ENCODE results near the gene DAGLB.
A peak's percentile ranks its signal among the peaks of the same experiment; 100 is the strongest.
"Not testable (repeated sequence)": the region's sequence is repeated elsewhere in the genome, so short reads cannot be mapped to it uniquely, and the experiment has no call there.

The DAGLB gene

DNA sequence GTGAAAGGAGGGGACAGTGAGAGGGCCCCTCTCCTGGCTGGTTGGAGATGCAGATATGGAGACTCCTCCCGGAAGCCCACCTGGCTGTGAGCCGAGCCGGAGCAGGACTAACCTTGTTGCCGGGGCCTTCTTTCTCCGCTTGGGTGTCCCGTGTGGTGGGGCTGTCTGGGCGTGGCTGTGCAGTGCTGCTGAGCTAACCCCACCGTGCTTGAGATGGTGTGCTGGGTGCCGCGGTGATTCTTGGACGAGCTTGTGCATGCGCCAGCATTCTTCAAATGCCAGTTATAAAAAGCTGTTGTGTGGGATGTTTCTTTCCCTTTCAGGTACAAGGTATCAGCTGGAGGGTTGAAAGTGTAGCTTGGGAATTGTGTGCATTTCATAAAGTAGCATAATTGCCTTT is 48.8 kb downstream of the DAGLB start:
- DNase-seq (ENCODE audit: low read depth in 2 of 2): no peak

DNA sequence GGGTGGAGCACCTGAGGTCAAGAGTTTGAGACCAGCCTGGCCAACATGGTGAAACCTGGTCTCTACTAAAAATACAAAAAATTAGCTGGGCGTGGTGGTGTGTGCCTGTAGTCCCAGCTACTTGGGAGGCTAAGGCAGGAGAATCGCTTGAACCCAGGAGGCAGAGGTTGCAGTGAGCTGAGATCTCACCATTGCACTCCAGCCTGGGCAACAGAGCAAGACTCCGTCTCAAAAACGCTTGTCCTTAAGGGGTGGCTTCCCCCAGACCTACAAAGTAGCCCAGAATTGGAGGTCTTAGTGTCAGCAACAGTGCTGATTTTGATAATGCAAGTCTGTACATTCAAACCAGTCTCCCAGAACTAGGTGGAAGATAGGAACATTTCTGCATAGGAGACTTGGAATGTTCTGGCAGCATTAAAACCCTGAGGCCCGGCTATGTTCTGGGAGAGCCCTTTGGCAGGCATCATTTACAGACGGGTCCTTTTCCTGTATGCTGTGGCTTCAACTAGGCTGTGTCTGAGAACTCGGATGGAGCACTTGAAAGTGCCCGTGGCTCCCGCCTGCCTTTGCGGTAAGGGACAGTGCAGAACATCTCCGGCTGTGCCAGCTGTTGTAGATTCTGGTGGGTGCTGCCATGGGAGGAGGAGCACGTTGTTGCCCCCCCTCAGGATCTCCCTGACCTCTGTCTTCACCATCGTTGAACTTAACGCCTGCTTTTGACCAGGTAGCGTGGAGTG is 49.8 kb downstream of the DAGLB start:
- DNase-seq (ENCODE audit: low read depth in 2 of 2): not testable (repeated sequence)

DNA sequence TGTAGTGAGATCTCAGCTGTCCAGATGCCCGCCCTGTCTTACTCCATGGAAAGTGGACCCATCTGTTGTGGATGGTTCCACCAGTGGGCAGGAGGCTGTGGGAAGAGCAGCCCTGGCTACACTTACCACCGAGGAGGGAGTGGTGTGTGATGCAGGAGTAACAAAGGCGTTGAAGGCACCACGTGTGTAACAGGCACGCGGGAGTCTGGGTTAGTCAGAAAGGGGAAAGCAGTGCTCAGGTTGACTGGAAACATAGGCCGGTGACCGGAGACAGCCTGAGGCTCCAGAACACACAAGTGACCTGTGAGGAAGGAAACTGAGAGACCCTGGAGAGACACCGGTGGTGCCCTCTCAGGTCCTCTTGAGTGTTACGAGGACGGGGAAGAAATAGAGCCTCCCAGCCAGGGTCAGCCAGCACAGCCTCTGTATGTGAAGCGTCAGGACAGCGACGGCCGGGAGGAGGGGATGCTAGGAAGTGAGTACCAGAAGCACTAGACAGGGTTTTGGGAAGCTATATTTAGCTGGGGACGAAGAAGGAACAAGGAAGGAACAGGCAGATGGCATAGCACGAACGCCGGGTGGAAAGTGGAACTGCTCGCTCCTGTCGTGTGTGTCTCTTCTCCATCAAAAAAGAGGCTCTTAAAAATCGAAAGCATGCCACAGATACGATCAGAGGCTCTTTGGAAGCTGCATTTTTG is 51.7 kb downstream of the DAGLB start:
- DNase-seq (ENCODE audit: low read depth in 2 of 2): no peak

DNA sequence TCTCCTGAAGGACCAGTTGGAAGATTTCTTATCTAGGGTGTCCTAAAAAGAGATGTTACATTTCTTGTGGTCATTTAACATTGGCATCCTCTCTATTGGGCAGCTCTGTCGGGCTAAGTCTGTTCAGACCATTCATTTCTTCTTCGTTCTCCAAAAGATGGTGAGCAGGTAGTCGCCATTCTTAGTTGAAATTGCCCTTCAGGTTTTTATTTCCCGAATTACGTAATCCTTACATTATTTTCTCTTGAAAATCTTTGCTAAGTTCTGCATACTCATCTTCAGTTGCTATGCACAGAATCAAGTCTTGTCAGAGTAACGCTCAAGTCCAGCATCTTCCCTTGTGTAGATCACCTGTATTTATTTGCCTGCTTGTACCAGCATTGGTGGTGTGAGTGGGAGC is 53.6 kb downstream of the DAGLB start:
- DNase-seq (ENCODE audit: low read depth in 2 of 2): no peak

DNA sequence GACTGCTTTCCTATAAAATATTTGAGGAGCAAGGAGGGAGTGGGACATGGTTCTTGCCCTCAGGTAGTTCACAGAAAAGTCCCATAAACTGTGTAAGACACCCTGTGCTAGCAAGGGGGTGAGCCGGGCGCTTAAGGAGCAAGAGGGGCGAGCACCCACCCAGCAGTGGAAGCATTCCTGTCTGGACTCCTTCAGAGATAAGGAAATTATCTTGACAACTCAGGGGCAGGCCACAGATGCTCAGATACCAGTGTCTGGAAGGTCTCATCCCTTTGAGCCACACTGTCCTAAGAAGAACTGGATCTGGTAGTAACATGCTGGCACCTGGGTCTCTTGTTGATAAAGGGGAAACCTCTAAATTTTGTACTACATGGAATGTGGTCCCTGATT is 54.1 kb downstream of the DAGLB start:
- DNase-seq (ENCODE audit: low read depth in 2 of 2): no peak

DNA sequence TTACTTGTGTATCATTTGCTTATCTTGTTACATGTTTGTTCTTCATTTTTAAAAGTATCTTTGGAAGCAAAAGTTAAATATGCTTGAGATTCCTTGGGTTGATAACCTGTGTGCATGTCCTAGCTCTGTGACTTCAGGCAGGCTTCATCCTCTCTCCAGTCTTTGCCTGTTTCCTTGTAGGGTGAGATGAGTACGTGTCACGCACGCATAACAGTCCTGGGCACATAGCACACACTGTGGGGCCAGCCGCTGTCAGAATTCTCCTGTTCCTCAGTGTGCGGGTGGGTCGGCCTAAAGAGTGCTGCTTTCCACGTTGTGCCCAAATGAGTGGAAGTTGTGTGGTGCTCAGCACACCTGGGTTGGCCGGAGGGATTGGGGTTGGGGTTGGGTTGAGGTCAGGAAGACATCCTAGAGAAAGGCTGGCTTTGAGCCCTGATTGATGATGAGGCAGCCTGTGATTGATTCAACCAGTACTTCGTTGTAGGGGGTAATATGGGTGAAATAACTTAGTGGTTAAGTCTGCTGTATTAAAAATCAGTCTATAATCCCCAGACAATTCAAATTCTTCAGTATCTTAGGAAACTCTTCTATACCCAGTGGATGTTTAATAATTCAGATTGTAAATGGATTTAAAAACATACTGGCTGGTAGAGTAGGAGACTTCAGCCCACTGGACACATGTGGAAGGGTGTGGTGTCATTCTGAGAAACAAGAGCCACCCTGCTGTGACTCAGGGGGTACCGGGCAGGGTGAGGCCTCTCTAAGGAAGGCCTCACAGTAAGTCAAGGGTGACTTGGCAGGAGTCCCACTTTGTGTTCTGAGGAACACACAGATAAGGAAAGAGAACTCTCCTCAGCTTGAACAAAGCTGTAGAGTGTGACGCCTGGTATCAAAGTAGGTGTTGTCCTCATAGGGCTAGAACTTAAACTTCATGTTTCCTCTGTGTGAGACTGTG is 54.8 kb downstream of the DAGLB start:
- peak; percentile 49 to 54 for DNase-seq (ENCODE audit: low read depth in 2 of 2)

DNA sequence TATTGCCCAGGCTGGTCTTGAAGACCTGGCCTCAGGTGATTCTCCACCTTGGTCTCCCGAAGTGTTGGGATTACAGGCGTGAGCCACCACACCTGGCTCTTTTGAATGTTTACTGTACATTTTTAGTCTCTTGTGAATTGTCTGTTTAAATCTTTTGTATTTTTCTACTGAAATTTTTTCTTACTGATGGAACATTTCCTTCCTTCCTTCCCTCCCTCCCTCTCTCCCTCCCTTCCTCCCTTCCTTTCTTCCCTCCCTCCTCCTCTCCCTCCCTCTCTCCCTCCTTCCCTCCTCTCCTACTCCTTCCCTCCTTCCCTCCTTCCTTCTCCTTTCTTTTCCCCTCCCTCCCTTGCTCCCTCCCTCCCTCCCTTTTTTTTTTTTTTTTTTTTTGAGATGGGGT is 58.0 kb downstream of the DAGLB start:
- no peak for DNase-seq (ENCODE audit: low read depth in 2 of 2)

DNA sequence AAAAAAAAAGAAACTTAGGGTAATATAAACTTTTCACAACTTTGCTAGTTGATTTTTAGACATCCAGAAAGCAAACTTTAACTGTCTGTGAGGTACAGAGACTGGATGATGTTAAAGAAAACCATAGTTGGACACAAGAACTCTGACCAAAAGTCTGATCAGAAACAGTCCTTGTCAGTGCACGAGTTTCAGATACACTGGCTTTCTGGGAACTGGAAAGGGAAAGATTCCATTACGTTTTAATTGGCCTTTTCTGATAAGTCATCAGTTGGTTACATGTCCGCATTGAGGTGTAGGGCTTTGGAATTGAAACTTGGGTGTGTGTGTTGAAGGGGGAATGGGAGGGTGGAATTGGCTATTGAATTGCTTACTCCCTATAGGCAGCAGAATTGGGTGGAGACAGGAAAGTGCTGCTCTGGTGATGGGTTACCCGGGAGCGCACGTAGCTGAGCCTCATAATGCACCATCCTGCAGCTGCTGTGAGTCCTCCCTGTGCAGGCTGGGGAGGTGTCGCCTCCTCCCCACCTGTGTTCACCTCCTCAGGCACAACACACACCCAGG is 59.9 kb downstream of the DAGLB start:
- no peak for DNase-seq (ENCODE audit: low read depth in 2 of 2)

DNA sequence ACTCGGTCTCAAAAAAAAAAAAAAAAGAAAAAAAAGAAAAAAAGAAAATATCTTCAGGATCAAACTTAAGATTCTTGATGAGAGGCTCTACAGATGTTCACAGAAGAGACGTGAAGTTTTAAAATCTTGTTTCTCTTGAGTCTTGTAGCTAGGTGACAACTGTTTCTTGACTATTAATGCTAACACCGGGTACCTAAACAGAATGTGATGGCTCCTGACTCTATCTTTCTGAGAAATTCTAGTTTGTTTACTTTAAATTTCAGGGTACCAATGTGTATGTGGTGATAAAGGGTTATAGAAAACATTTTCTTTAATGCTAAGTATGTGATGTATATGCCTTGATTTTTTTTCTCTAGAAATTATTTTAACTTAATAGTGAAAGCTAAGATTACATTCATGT is 61.0 kb downstream of the DAGLB start:
- no peak for DNase-seq (ENCODE audit: low read depth in 2 of 2)

DNA sequence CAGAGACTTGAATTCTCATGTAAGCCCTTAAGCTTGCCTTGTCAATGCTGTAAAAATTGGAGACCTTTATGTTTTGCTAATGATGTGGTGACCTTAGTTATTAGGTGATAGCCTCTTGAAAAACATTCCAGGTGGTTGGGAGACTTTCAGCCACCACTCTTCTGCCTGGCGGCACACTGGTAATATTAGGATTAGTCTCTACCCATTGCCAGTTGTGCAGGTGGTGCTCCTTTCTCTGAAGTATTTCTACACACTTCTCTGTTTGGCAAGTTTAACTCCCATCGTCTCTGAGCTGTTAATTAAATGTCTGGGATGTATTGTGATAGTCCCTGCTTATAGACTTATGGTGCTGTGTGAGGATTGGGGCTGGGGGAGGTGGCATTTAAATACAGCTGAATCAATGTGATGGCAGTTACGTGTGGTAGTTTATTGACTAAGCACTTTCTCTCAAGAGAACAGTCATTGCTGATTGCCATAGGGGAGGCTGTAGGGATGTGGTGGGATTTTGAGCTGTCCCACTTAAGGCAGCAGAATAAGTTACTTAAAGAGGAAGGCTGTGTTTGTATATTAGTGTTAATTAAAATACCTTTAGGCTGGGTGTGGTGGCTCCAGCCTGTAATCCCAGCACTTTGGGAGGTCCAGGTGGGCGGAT is 61.7 kb downstream of the DAGLB start:
- no peak for DNase-seq (ENCODE audit: low read depth in 2 of 2)

DNA sequence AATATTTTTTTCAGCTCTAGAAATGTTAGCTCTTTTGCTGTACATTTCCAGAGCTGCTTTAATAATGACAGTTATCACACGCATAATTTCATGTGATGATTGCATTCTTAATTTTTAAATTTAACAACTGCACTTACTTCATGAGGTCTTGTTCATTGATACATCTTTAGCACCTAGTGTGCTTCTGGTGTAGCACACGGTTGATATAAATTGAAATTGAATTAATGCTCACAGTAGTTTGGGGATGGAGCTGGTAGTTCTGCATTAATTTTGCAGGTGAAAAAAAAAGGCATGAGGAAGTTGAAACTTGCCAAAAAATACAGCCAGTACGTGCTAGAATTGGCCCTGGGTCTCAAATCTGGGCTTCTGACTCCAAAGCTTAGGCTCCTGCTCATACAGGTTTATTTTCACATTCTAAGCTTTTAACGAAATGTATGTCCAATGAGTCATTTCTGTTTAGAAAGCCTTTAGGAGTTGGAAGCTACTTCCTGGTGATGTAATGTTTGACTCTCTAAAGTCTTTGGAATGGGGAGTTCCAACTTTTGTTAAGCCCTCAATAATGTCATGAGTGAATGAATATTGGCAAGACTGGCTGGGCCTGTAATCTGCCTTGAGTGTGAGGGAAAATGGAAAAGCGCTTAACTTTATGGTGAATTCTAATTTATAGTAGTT is 62.5 kb downstream of the DAGLB start:
- no peak for DNase-seq (ENCODE audit: low read depth in 2 of 2)

DNA sequence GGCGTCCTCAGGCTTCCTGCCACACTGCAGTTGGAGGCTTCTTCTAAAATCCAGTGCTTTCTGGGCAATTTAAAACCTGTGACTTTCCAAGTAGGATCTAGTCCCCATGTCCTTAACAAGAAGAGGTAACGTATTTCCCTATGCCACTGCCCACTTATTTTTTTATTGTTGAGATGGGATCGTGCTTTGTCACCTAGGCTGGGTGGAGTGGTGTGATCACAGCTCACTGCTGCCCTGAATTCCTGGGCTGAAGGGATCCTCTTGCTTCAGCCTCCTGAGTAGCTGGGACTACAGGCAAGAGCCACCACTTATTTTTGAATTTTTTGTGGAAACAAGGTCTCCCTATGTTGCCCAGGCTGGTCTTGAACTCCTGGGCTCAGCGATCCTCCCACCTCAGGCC is 63.4 kb downstream of the DAGLB start:
- DNase-seq (ENCODE audit: low read depth in 2 of 2): no peak

DNA sequence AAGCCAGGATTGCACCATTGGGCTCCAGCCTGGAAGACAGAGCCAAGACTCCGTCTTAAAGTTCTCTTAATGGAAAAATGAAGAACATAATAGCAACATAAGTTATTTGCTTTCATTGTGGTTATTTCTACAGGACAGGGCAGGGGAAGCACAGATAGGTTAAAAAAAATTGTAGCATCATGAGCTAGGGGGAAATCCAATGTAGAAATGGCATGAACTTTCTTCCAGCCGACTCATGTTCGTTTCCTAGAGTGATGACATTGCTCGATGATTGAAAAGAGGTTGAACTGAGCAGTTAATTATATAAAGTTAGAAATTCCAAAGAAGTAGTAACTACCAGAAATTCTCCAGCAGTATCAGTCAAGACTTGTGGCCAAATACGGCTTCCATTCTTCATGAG is 64.9 kb downstream of the DAGLB start:
- DNase-seq (ENCODE audit: low read depth in 2 of 2): no peak

DNA sequence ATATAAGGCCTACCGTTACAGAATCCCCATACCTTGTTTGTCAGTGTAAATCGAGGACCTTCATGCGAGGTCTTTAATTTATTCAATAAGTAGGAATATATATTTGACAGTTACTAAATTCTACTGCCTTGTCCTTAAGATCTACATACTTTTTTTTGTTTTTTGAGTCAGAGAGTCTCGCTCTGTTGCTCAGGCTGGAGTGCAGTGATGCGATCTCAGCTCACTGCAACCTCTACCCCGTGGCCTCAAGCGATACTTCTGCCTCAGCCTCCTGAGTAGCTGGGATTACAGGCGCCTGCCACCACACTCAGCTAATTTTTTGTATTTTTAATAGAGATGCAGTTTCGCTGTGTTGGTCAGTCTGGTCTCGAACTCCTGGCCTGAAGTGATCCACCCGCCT is 65.9 kb downstream of the DAGLB start:
- DNase-seq (ENCODE audit: low read depth in 2 of 2): not testable (repeated sequence)

DNA sequence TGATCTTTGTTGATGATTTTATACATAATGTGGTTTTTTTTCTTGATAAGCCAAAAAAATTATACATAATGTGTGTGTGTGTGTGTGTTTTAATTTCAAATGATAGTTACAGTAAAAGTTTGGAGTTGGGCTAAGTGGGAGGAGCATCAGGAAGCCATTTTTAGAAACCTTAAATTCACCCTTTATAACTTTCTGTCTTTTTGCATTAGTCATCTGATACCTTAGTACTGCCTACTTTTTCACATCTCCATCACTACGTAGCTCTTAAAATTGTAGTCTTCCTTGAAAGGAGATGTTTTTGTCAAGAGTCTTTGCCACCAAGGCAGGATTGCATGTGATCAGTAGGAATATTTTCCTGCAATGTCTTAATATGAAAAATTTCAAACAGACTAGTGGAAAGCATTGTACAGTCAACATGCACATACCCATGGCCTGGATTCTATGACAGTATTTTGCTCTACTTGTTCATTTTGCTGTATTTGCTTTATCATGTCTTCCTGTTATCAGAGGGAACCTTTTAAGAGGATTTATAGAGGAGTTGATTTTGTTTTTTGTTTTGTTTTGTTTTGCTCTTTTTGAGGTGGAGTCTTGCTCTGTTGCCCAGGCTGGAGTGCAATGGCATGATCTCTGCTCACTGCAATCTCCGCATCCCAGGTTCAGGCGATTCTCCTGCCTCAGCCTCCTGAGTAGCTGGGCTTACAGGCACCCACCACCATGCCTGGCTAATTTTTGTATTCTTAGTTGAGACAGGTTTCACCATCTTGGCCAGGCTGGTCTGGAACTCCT is 67.3 kb downstream of the DAGLB start:
- DNase-seq (ENCODE audit: low read depth in 2 of 2): no peak

DNA sequence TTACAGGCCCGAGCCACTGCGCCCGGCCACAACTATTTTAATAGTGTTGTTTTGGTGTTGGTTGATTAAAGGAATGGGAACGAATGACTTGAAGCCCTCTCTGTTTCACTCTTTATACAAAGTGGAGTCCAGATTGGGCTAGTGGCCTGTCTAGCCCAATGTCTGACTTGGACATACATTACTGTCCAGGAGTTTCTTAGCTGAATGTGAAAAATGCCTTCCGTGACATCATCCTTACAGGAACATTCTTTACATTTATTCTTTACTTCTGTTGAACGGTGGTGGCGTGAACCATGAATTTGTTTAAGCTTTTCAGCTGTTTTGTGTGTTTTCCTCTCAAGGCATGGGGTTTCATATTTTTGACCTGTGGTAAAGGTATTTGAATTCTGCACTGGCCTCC is 67.9 kb downstream of the DAGLB start:
- DNase-seq (ENCODE audit: low read depth in 2 of 2): no peak

DNA sequence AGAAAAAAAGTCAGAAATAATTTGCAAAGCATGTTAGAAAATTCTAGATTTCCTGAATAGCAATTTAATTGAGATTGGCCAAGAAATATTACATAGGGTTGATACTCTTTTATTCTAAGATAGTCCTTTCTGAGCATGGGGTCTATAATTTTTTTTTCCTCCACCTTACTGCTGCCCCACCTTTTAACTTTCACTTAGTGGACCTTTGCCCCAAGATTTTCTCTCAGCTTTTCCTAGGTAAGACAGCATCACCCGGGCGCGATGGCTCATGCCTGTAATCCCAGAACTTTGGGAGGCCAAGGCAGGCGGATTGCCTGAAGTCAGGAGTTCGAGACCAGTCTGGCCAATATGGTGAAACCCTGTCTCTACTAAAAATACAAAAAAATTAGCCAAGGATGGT is 69.2 kb downstream of the DAGLB start:
- not testable (repeated sequence) for DNase-seq (ENCODE audit: low read depth in 2 of 2)

DNA sequence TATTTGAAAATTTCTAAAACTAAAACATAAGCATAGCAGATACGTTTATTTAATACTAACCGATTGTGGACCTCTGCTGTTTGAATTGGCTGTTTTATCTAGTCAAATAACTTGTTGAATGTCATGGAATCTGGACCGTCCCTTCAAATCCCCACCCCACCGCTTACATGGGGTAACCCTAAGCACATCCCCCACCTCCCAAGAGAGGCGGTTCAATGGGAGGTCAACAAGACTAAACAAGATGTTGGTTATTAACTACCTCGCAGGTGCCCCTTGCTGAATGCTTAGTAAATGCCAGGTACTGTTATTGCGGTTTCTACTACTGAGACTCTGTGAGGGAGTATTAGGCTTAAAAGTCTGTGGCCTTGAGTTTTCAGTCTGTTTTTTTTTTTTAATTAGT is 70.9 kb downstream of the DAGLB start:
- no peak for DNase-seq (ENCODE audit: low read depth in 2 of 2)

DNA sequence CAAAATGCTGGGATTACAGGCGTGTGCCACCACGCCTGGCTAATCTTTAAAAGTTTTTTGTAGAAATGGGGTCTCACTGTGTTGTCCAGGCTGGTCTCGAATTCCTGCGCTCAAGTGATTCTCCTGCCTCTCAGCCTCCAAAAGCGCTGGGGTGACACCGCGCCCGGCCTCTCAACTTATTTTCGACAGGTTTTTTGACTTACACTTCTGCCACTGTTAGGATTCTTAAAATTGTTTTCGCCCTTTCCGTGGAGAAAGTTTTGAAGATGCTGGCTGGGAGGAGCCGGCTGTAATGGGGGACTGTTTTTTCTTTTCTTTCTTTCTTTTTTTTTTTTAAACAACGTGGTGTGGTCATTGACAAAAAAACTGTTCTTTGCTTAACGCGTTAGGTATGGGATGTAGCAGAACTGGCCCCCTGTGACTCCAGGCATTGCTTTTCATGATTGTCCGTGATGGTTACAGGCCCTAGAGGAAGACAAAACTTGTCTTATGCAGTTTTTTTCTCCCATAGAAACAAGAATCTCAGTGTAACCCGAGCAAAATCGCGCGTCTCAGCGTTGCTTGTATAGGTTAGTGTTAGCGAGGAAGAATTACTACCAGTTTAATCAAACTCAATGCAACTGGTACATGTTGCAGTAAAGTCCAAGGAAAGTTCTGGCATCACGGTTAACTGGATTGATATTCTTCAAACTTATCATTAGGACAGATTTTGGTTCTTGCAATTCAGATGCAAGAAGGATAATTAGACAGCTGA is 72.2 kb downstream of the DAGLB start:
- no peak for DNase-seq (ENCODE audit: low read depth in 2 of 2)
